ENCODE results near the gene LRRC72. TPM values are rescaled to one million over a fixed set of nuclear protein-coding genes. Genes with fewer than 3 reads are reported as not detected.
"Not testable (repeated sequence)": the region's sequence is repeated elsewhere in the genome, so short reads cannot be mapped to it uniquely, and the experiment has no call there.

The LRRC72 gene
- total RNA-seq, 1 experiment from 2014 or later, result not detected

GRCh38 chr7:16594061-16594460, 67.4 kb downstream of the LRRC72 start:
- in situ Hi-C loops (cut with HindIII; ENCODE audit: low pct_unique_long_range_greater_than_20kb, low sequenced_read_pairs), result no loop called here
- no peak for DNase-seq (ENCODE audit: low read depth, low spot score)

GRCh38 chr7:16594676-16595075, 68.1 kb downstream of the LRRC72 start:
- no peak for DNase-seq (ENCODE audit: low read depth, low spot score)
- in situ Hi-C loops (cut with HindIII; ENCODE audit: low pct_unique_long_range_greater_than_20kb, low sequenced_read_pairs), result no loop called here

DNA sequence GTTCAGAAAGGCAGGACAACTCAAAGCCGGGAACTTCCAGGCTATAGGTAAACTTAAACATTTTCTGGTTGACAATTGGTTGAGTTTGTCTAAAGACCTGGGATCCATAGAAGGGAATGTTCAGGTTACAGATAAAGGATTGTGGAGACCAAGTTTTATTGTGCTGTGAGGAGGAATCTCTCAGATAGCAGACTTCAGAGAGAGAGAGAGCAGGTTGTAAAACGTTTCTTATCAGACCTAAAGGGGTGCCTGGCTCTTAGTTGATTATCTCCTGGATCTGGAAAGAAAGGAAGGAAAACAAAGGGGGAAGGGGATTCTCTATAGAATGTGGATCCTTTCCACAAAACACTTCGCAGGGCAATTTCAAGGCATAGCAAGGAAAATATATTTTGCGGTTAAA, 69.0 kb downstream of the LRRC72 start:
- DNase-seq (ENCODE audit: low read depth, low spot score); in situ Hi-C loops (cut with HindIII; ENCODE audit: low pct_unique_long_range_greater_than_20kb, low sequenced_read_pairs): not testable (repeated sequence)

DNA sequence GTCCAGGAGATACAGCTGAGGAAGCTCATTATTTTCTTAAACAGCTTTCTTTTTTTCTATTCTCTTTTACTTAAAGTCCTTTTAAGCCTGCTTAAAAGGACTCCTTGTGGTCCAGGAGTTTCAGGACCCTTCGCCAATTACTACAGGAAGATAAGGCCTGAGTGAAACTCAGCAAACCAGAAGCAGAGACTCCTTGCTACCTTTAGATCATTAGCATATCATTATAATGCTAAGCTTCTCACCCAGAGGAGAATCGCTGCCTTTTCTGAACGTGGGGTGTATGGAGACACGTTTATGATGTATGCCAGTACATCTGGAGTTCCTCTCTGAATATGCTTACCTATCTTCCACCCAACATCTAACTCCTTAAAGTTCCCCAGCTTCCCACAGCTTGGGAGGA, 71.4 kb downstream of the LRRC72 start:
- no peak for DNase-seq (ENCODE audit: low read depth, low spot score)
- in situ Hi-C loops (cut with HindIII; ENCODE audit: low pct_unique_long_range_greater_than_20kb, low sequenced_read_pairs), result no loop called here

GRCh38 chr7:16599860-16600259, 73.2 kb downstream of the LRRC72 start:
- in situ Hi-C loops (cut with HindIII; ENCODE audit: low pct_unique_long_range_greater_than_20kb, low sequenced_read_pairs), result no loop called here
- DNase-seq (ENCODE audit: low read depth, low spot score), result no peak

GRCh38 chr7:16603633-16604032, 77.0 kb downstream of the LRRC72 start:
- in situ Hi-C loops (cut with HindIII; ENCODE audit: low pct_unique_long_range_greater_than_20kb, low sequenced_read_pairs), result no loop called here
- no peak for DNase-seq (ENCODE audit: low read depth, low spot score)

DNA sequence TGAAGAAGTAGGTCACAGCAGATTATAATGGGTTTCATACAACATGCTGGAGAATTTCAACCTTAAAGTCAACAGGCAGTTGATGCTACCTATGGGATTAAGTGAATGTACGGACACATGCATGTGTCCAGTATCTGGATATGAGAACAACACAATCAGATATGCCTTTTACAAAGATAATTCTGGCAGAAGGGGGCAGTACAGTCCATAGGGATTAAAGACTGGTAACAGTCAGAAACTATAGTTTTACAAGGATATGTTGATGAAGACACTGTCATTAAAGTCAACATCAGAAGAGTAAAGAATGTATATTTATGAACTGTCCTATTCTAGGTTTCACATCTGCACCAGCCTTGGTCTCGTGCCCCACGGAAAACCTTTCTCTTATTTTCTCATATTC, 77.4 kb downstream of the LRRC72 start:
- DNase-seq (ENCODE audit: low read depth, low spot score), result peak; percentile 59
- in situ Hi-C loops (cut with HindIII; ENCODE audit: low pct_unique_long_range_greater_than_20kb, low sequenced_read_pairs), result no loop called here

GRCh38 chr7:16606704-16607103, 80.1 kb downstream of the LRRC72 start:
- no peak for DNase-seq (ENCODE audit: low read depth, low spot score)
- in situ Hi-C loops (cut with HindIII; ENCODE audit: low pct_unique_long_range_greater_than_20kb, low sequenced_read_pairs), result no loop called here

DNA sequence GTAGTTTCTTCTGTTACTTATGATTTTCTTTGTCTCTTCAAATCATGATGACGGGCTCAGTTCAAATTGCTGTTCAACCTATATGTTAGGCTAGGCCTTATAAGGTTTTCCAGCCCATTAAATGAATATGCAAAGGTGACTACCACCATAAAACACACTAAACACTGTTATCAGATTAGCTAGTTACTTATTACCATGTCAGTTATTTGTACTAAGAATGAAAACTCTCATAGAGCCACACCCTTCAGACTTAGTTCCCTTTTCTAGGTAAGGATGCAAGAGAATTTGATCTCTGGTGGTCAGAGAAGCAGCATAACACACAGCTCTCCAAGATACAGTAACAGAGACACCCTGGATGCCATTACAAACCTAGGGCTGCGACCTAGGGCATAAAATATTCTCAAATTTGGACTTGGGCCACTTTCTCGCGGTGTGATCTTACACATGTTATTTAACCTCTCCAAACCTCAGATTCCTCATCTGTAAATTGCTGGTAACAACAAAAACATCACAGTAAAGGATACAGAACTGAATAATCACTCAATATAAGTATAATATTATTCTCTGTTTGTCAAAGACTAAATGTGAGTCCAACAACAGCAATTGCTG, 83.3 kb downstream of the LRRC72 start:
- no peak for DNase-seq (ENCODE audit: low read depth, low spot score)
- in situ Hi-C loops (cut with HindIII; ENCODE audit: low pct_unique_long_range_greater_than_20kb, low sequenced_read_pairs), result no loop called here

- DNase-seq (ENCODE audit: low read depth, low spot score), result no peak
- in situ Hi-C loops (cut with HindIII; ENCODE audit: low pct_unique_long_range_greater_than_20kb, low sequenced_read_pairs), result no loop called here
Observed at GRCh38 chr7:16611711-16612110, 85.1 kb downstream of the LRRC72 start.

- DNase-seq (ENCODE audit: low read depth, low spot score), result no peak
- in situ Hi-C loops (cut with HindIII; ENCODE audit: low pct_unique_long_range_greater_than_20kb, low sequenced_read_pairs), result no loop called here
Observed at GRCh38 chr7:16615228-16615627, 88.6 kb downstream of the LRRC72 start.

DNA sequence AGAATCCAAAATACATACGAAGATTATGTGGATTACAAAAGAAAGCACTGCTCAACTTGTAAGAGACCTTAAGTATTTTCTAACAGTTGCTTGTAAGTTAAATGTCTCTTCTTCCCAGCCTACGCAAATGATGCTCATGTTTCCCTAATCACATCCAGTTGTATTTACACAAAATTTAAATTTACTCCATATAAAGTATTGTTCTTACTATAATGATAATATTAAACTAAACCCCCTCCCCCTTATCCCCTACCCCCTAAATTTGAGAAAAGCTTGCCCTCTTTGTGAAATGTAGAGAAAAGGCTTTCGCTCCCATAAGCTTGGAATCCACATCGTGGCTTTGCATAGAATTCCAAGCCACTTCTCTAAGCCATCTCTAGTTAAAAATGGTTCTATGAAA, 89.5 kb downstream of the LRRC72 start:
- in situ Hi-C loops (cut with HindIII; ENCODE audit: low pct_unique_long_range_greater_than_20kb, low sequenced_read_pairs), result no loop called here

DNA sequence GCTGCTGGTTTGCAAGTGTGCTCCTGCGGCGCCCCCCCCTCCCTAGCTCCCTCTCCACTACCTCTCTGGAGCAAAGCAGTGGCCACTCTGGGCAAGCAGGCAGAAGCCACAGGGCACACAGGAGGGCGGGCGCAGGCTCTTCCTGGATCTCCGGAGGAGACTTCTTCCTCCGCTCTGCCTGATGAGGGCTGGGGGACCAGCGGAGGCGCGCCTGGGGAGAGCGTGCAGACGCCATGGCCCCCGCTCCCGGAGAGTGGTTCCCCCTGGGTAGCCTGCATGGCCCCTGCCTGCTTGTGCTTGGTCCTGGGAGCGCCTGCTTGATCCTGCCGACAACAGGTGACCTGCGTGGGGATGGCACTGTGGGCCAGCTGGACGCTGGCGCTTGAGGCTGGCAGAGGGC, 89.9 kb downstream of the LRRC72 start:
- no peak for DNase-seq (ENCODE audit: low read depth, low spot score)
- in situ Hi-C loops (cut with HindIII; ENCODE audit: low pct_unique_long_range_greater_than_20kb, low sequenced_read_pairs), result no loop called here

More for the DNA sequence above, 89.5 kb downstream of the LRRC72 start:
- DNase-seq (ENCODE audit: low read depth, low spot score), result no peak

GRCh38 chr7:16619979-16620408, 93.4 kb downstream of the LRRC72 start:
- DNase-seq (ENCODE audit: low read depth, low spot score), result no peak
- in situ Hi-C loops (cut with HindIII; ENCODE audit: low pct_unique_long_range_greater_than_20kb, low sequenced_read_pairs), result no loop called here

- no peak for DNase-seq (ENCODE audit: low read depth, low spot score)
- in situ Hi-C loops (cut with HindIII; ENCODE audit: low pct_unique_long_range_greater_than_20kb, low sequenced_read_pairs), result no loop called here
Observed at GRCh38 chr7:16626388-16626787, 99.8 kb downstream of the LRRC72 start.

DNA sequence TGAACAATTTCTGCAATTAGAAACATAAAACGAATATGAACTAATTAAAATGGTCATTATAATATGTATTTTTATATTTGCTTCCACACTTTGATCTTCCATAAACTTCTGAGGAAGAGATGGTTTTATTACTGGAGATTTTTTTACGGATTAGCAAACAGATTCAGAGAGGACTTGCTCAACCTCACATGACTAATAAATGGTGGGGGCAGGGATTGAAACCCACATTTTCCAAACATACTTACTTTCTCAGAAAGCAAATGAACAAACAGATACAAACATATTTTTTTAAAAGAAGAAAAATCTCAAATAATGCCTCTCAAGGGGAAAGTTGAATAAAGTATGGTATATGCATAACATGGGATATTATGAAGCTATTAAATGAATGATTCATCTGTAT, 100.6 kb downstream of the LRRC72 start:
- in situ Hi-C loops (cut with HindIII; ENCODE audit: low pct_unique_long_range_greater_than_20kb, low sequenced_read_pairs), result no loop called here
- DNase-seq (ENCODE audit: low read depth, low spot score), result no peak

DNA sequence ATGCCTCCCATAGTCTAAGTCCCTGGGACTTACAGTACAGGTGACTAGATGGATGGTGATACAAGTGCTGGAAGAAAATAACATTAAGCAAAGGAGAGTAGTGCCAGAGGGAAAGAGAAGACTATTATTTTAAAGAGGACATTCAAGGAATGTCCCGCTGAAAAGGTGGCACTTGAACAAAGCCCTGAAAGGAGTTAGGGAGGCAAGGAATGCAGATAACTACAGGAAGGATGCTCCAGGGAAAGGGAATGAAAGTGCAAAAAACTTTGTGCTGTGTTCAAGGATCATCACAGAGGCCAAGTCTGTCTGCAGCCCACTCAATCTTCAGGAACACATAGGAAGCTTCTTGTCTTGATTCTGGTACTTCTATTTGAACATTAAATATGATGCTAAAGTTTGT, 104.0 kb downstream of the LRRC72 start:
- DNase-seq (ENCODE audit: low read depth, low spot score), result no peak
- in situ Hi-C loops (cut with HindIII; ENCODE audit: low pct_unique_long_range_greater_than_20kb, low sequenced_read_pairs), result no loop called here

All from SK-MEL-5 (cell line).